GM23338 (cell line): ENCODE measurements around the gene NOTCH3.

Source experiments
- CREB1 ChIP-seq: fragments of 250-450 bp; sonication (Bioruptor Pico); IDR thresholded peaks from 2 replicates; pipeline ENCODE4 v1.5.0; 2020; ENCODE audit warnings: low read depth, mild to moderate bottlenecking, moderate library complexity
- ETS1 ChIP-seq: IDR thresholded peaks from 2 replicates; pipeline ENCODE4 v1.6.1; 2016; ENCODE audit warnings: antibody characterized with exemption
- EZH2 ChIP-seq: fragments of 200-600 bp; sonication (generic); IDR thresholded peaks from one replicate; pipeline ENCODE4 v1.8.0; 2017; ENCODE audit warnings: antibody characterized with exemption, mild to moderate bottlenecking, low read depth; ENCODE audit not compliant: unreplicated experiment
- EZH2phosphoT487 ChIP-seq: fragments of 200-600 bp; sonication (generic); IDR thresholded peaks from one replicate; pipeline ENCODE4 v1.8.1; 2018; ENCODE audit warnings: antibody characterized with exemption; ENCODE audit not compliant: unreplicated experiment
- JUNB ChIP-seq: IDR thresholded peaks from one replicate; pipeline ENCODE4 v1.6.1; 2016; ENCODE audit warnings: antibody characterized with exemption; ENCODE audit not compliant: unreplicated experiment
- NANOG ChIP-seq: IDR thresholded peaks from 2 replicates; pipeline ENCODE4 v1.6.1; 2016; ENCODE audit warnings: antibody characterized with exemption, borderline replicate concordance
- POLR2AphosphoS5 ChIP-seq: IDR thresholded peaks from 2 replicates; pipeline ENCODE4 v1.6.1; 2016; ENCODE audit warnings: antibody characterized with exemption, low read depth
- REST ChIP-seq: IDR thresholded peaks from one replicate; pipeline ENCODE4 v1.6.1; 2018; ENCODE audit warnings: antibody characterized with exemption; ENCODE audit not compliant: unreplicated experiment
- STAT1 ChIP-seq: IDR thresholded peaks from one replicate; pipeline ENCODE4 v1.6.1; 2016; ENCODE audit warnings: antibody characterized with exemption; ENCODE audit not compliant: unreplicated experiment
- ZNF114 ChIP-seq: fragments of 250-450 bp; sonication (Bioruptor Pico); IDR thresholded peaks from 2 replicates; pipeline ENCODE4 v1.5.0; 2020; ENCODE audit warnings: mild to moderate bottlenecking, moderate library complexity
- ZNF331 ChIP-seq: fragments of 250-450 bp; sonication (Bioruptor Pico); IDR thresholded peaks from 2 replicates; pipeline ENCODE4 v1.5.0; 2020; ENCODE audit warnings: low read depth, mild to moderate bottlenecking, moderate library complexity
- TF ChIP-seq, protein P1 (sequence below), 2 experiments: fragments of 200-600 bp in 1 of 2; sonication (generic) in 1 of 2; conservative IDR thresholded peaks; 2 replicates each; pipeline versions ENCODE4 v1.5.1 to v1.6.1; 2016 to 2017; ENCODE audit warnings: antibody characterized with exemption in 2 of 2, low read depth in 2 of 2, mild to moderate bottlenecking in 2 of 2, moderate library complexity in 1 of 2

DNA sequence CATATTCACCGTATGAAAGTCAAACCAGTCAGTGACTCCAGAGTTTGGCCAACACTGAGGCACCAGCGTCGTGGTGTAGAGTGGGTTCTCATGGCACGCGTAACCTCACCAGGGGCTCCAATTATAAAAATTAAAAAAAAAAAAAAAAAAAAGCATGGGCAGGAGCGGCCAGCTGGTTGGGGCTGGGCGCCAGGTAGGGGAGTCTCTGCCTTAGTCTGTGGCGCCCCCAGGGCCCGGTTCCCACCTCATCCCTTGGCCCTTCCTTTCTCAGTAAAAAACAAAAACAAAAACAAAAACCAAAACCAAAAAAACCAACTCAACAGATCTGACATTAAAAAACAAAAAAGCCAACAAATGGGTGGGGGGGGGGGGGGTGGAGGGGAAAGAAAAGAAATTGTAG is 36.1 kb upstream of the NOTCH3 start:
- TF ChIP-seq POLR2AphosphoS5 (no peak), ZNF331 (CRISPR knock-in tag) (no peak), EZH2 (no peak), STAT1 (no peak), REST (no peak), EZH2phosphoT487 (no peak), JUNB (no peak), CREB1 (CRISPR knock-in tag) (no peak), NANOG (no peak), ETS1 (no peak), ZNF114 (CRISPR knock-in tag) (no peak)
- TF ChIP-seq, protein P1, sequence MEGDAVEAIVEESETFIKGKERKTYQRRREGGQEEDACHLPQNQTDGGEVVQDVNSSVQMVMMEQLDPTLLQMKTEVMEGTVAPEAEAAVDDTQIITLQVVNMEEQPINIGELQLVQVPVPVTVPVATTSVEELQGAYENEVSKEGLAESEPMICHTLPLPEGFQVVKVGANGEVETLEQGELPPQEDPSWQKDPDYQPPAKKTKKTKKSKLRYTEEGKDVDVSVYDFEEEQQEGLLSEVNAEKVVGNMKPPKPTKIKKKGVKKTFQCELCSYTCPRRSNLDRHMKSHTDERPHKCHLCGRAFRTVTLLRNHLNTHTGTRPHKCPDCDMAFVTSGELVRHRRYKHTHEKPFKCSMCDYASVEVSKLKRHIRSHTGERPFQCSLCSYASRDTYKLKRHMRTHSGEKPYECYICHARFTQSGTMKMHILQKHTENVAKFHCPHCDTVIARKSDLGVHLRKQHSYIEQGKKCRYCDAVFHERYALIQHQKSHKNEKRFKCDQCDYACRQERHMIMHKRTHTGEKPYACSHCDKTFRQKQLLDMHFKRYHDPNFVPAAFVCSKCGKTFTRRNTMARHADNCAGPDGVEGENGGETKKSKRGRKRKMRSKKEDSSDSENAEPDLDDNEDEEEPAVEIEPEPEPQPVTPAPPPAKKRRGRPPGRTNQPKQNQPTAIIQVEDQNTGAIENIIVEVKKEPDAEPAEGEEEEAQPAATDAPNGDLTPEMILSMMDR (conservative IDR thresholded peaks at IDR 0.05; ENCODE audit: low read depth in 2 of 2) = peak in 1 of 2 experiments; percentile 8; a peak in 1 of 4 replicates
